Ishikawa (cell line): ENCODE results near the gene DAP.

Source experiments
- CEBPB ChIP-seq: IDR thresholded peaks from 2 replicates; pipeline ENCODE4 v1.6.1; 2012
- CREB1 ChIP-seq: IDR thresholded peaks from 2 replicates; pipeline ENCODE4 v1.6.1; 2012; ENCODE audit warnings: low read depth
- EGR1 ChIP-seq: IDR thresholded peaks from 2 replicates; pipeline ENCODE4 v1.6.1; 2012
- EP300 ChIP-seq: IDR thresholded peaks from 2 replicates; pipeline ENCODE4 v1.6.1; 2012; ENCODE audit warnings: borderline replicate concordance
- FOXM1 ChIP-seq: IDR thresholded peaks from 2 replicates; pipeline ENCODE4 v1.6.1; 2012; ENCODE audit warnings: low read depth, borderline replicate concordance
- NFIC ChIP-seq: IDR thresholded peaks from 2 replicates; pipeline ENCODE4 v1.6.1; 2012
- RAD21 ChIP-seq: IDR thresholded peaks from 2 replicates; pipeline ENCODE4 v1.6.1; 2012; ENCODE audit warnings: low read depth
- TAF1 ChIP-seq: IDR thresholded peaks from 2 replicates; pipeline ENCODE4 v1.6.1; 2012; ENCODE audit warnings: low read depth, mild to moderate bottlenecking
- TCF12 ChIP-seq: IDR thresholded peaks from 2 replicates; pipeline ENCODE4 v1.6.1; 2012; ENCODE audit warnings: low read depth
- TEAD4 ChIP-seq: IDR thresholded peaks from 2 replicates; pipeline ENCODE4 v1.6.1; 2012
- USF1 ChIP-seq: IDR thresholded peaks from 2 replicates; pipeline ENCODE4 v1.6.1; 2012
- YY1 ChIP-seq: IDR thresholded peaks from 2 replicates; pipeline ENCODE4 v1.6.1; 2012; ENCODE audit warnings: low read depth
- ZBTB7A ChIP-seq: IDR thresholded peaks from 2 replicates; pipeline ENCODE4 v1.6.1; 2012; ENCODE audit warnings: low read depth
- TF ChIP-seq, protein P1 (sequence below): IDR thresholded peaks from 2 replicates; pipeline ENCODE4 v1.6.1; 2012; ENCODE audit warnings: low read depth, mild to moderate bottlenecking
- TF ChIP-seq, protein P2 (sequence below): IDR thresholded peaks from 2 replicates; pipeline ENCODE4 v1.6.1; 2012

Gene DAP

DNA sequence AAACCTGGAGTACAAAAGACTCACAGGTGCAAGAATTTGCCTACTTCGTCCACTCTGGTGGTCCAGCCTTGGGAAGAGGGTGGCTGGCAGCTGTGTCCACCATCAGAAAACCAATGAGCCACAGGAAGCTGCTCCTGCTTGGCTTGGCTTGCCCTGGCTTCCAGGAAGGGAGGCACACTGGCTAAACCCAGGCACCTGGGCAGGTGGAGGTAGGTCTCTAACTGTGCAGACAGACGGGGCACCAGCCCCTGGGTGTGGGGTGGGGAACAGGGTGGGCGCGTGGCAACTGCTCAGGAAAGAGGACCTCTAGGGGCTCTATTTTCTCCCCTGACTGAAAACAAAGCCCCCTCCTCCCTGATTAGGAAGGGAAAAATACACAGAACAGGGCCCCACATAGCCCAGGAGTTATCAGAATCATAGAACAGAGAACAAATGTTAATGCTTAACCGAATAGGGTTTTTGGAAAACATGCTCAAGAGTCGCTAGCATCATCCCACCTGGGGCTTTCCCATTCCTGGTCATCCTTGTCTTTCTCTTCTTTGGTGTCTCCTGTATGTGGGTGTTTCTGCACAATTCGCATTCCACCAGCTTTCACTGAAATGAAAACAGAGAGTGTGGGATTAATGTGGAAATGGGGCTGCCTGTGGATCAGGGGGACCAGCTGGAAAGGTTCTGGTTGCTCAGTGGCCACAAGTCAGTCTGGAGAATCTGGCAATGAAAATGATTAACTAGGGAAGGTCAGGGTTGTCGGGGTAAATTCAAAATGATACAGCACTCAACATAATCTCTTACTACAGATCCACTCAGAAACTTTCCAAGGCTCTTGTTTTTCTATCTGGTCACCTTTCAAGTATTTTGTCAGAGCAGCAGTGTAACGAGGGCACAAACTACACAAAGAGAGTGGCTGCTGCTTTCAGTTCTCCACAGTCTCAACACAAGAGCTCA lies 13.1 kb downstream of the DAP start:
- TF ChIP-seq FOXM1 (no peak), YY1 (no peak), EGR1 (no peak), RAD21 (no peak), CEBPB (no peak), ZBTB7A (no peak), TCF12 (no peak), CREB1 (no peak), NFIC (no peak)
- TF ChIP-seq, protein P1, sequence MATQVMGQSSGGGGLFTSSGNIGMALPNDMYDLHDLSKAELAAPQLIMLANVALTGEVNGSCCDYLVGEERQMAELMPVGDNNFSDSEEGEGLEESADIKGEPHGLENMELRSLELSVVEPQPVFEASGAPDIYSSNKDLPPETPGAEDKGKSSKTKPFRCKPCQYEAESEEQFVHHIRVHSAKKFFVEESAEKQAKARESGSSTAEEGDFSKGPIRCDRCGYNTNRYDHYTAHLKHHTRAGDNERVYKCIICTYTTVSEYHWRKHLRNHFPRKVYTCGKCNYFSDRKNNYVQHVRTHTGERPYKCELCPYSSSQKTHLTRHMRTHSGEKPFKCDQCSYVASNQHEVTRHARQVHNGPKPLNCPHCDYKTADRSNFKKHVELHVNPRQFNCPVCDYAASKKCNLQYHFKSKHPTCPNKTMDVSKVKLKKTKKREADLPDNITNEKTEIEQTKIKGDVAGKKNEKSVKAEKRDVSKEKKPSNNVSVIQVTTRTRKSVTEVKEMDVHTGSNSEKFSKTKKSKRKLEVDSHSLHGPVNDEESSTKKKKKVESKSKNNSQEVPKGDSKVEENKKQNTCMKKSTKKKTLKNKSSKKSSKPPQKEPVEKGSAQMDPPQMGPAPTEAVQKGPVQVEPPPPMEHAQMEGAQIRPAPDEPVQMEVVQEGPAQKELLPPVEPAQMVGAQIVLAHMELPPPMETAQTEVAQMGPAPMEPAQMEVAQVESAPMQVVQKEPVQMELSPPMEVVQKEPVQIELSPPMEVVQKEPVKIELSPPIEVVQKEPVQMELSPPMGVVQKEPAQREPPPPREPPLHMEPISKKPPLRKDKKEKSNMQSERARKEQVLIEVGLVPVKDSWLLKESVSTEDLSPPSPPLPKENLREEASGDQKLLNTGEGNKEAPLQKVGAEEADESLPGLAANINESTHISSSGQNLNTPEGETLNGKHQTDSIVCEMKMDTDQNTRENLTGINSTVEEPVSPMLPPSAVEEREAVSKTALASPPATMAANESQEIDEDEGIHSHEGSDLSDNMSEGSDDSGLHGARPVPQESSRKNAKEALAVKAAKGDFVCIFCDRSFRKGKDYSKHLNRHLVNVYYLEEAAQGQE = no peak

DNA sequence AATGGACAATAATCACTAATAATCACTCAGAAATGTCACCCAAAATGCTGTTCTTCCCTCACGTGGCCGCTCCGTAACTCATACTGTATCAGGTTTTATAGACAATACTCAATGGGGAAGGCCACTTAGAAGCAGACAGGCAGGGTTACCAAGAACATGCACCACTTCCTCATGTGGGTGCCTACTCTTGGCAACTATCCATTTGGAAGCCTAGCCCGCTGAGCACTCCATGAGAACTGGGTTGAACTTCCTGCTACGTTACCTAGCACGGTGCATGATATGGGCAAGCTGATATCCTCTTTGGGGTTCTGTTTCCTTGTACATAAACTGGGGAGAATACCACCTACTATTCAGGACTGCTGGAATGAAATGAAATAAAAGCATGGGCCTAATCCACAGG lies 14.3 kb downstream of the DAP start:
- no peak for TF ChIP-seq CREB1
- TF ChIP-seq YY1 = no peak
- TF ChIP-seq TAF1 = no peak
- TF ChIP-seq, protein P2, sequence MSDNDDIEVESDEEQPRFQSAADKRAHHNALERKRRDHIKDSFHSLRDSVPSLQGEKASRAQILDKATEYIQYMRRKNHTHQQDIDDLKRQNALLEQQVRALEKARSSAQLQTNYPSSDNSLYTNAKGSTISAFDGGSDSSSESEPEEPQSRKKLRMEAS = no peak
- no peak for TF ChIP-seq NFIC
- no peak for TF ChIP-seq TCF12
- no peak for TF ChIP-seq TEAD4
- TF ChIP-seq ZBTB7A = no peak
- TF ChIP-seq RAD21 = no peak
- TF ChIP-seq EGR1 = no peak
- no peak for TF ChIP-seq USF1
- no peak for TF ChIP-seq CEBPB
- no peak for TF ChIP-seq EP300
- TF ChIP-seq FOXM1 = no peak
- TF ChIP-seq, protein P1 = no peak

- TF ChIP-seq EGR1 = no peak
- TF ChIP-seq RAD21 = no peak
- TF ChIP-seq NFIC = no peak
- TF ChIP-seq, protein P1 = no peak
- no peak for TF ChIP-seq TAF1
- no peak for TF ChIP-seq YY1
- TF ChIP-seq TCF12 = no peak
- TF ChIP-seq CREB1 = no peak
- TF ChIP-seq ZBTB7A = no peak
- no peak for TF ChIP-seq TEAD4
- no peak for TF ChIP-seq FOXM1
- TF ChIP-seq EP300 = no peak
- no peak for TF ChIP-seq CEBPB
- TF ChIP-seq USF1 = no peak
- TF ChIP-seq, protein P2 = no peak
Measured at GRCh38 chr5:10745133-10745532, 15.9 kb downstream of the DAP start.

DNA sequence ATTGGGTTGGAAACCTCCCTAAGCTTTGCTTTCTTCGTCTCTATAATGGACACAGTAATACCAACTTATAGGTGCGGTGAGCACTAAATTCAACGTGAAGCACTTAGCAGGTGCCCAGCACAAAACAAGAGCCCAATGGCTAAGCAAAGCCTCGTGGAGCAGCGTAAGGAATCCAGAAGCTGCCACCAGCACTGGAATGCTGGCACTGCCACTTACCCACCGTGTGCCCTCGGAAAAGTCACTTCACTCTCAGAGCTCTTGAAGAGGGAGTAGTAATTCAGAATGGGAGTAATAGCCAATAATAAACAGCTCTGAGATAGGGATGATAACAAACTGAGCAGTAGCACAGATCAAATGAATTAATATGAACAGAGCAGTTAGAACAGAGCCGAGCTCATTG lies 16.4 kb downstream of the DAP start:
- no peak for TF ChIP-seq CEBPB
- TF ChIP-seq EP300 = no peak
- TF ChIP-seq, protein P1 = no peak
- TF ChIP-seq NFIC = no peak
- no peak for TF ChIP-seq ZBTB7A
- TF ChIP-seq FOXM1 = no peak
- TF ChIP-seq EGR1 = no peak
